ENCODE results near the gene LPIN2.

LPIN2 gene

DNA sequence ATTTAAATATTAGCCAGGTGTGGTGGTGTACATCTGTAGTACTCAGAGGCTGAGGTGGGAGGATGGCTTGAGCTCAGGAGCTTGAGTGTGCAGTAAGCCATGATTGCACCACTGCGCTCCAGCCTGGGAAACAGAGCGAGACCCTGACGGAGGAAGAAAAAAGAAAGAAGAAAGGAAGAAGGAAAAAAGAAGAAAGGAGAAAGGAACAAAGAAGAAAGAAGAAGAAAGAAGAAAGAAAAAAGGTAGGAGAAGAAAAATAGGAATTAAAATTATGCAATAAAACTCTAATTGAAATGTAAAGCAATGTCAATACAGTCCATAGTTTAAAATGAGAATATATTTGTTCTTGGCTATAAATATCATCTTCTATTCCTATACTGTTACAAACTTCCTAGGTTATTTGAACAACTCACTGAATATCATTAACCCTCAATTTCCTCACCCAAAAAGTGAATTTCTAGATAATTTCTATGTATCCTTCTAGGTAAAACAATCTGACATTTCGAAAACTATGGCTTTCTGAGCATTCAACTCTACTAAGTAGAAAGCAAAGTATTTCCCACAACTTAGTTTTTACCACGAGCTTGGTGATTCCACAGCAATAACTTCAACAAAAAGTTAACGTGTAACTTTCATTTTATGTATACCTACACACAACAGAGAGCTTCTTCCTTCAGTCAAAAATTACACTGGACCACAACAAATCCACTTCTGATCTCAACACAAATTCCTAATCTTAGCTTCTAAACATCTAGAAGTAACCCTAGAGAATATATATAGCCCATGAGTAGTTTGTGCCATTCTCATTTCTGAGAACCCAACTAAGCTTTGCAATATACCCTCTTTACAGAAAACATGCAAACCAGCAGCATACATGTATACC is 19.7 kb downstream of the LPIN2 start:
- TF ChIP-seq, protein P1, sequence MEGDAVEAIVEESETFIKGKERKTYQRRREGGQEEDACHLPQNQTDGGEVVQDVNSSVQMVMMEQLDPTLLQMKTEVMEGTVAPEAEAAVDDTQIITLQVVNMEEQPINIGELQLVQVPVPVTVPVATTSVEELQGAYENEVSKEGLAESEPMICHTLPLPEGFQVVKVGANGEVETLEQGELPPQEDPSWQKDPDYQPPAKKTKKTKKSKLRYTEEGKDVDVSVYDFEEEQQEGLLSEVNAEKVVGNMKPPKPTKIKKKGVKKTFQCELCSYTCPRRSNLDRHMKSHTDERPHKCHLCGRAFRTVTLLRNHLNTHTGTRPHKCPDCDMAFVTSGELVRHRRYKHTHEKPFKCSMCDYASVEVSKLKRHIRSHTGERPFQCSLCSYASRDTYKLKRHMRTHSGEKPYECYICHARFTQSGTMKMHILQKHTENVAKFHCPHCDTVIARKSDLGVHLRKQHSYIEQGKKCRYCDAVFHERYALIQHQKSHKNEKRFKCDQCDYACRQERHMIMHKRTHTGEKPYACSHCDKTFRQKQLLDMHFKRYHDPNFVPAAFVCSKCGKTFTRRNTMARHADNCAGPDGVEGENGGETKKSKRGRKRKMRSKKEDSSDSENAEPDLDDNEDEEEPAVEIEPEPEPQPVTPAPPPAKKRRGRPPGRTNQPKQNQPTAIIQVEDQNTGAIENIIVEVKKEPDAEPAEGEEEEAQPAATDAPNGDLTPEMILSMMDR (IDR thresholded peaks at IDR 0.05; ENCODE audit: control insufficient read depth, extremely low read depth, insufficient read depth) = no peak
- H3K4me3 ChIP-seq (ENCODE audit: low read depth, low read length) = no peak overlapping the region
- no peak for DNase-seq (ENCODE audit: low read depth)

DNA sequence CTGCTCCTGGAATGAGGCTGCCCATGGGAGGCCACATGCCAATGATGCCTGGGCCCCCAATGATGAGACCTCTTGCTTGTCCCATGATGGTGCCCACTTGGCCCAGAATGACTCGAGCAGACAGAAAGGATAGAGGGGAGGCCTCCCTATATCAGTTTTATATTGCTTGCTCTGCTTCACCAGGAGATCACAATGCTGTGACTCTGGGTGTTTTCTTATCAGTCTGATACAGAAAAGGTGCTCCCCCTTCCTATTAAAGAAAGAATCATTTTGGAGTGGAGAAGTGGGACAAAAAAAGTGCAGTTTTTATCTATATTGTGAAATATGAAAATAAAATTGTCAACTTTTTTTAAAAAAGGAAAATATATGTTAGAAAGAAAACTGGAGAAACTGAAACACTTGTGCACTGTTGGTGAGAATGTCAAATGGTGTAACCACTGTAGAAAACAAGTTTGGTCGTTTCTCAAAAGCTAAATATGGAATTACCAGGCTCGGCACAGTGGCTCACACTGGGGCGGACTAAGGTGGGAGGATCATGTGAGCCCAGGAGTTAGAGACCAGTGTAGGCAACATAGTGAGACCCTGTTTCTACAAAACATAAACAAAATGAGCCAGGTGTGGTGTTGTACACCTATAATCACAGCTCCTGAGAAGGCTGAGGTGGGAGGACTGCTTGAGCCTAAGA is 21.8 kb downstream of the LPIN2 start:
- TF ChIP-seq, protein P1 (IDR thresholded peaks at IDR 0.05; ENCODE audit: control insufficient read depth, extremely low read depth, insufficient read depth) = no peak
- no peak for DNase-seq (ENCODE audit: low read depth)
- no peak overlapping the region for H3K4me3 ChIP-seq (ENCODE audit: low read depth, low read length)

DNA sequence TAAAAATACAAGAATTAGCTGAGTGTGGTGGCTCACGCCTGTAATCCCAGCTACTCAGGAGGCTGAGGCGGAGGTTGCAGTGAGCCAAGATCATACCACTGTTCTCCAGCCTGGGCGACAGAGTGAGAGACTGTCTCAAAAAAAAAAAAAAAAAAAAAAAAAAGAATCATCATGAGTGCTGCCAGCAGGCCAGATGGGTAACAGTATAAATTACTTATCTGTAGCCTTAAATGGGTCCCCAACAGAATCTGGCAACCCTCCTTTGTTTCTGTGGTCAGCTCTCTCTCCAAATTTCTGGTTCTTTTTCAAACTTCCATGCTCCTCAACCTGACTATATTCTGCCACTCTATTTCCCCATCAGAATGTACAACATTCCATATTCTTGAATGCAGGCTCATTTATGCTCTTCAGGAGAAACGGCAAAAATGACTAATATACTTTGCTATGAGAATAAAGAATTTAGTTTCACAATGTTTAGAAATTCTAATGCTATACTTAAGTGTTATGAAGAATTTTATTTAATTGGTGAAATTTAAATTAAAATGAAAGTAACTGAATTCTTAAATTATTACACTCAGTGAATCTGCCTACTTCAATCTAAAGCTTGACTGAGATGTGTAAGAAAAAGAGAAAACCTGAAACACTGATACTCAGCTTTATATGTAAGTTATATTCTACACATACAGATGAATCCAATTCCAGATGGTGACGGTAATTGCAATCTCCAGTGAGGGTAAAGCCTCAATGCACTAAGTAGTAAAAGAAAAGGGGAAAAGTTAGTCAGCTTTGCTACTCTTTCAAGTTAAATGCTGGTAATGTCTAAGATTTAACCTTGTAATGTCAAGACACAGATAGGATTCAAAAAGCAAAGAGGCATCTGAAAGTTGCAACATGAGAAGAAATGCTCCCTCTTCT is 24.8 kb downstream of the LPIN2 start:
- TF ChIP-seq, protein P1 (IDR thresholded peaks at IDR 0.05; ENCODE audit: control insufficient read depth, extremely low read depth, insufficient read depth) = no peak
- DNase-seq (ENCODE audit: low read depth) = no peak
- H3K4me3 ChIP-seq (ENCODE audit: low read depth, low read length) = no peak overlapping the region

DNA sequence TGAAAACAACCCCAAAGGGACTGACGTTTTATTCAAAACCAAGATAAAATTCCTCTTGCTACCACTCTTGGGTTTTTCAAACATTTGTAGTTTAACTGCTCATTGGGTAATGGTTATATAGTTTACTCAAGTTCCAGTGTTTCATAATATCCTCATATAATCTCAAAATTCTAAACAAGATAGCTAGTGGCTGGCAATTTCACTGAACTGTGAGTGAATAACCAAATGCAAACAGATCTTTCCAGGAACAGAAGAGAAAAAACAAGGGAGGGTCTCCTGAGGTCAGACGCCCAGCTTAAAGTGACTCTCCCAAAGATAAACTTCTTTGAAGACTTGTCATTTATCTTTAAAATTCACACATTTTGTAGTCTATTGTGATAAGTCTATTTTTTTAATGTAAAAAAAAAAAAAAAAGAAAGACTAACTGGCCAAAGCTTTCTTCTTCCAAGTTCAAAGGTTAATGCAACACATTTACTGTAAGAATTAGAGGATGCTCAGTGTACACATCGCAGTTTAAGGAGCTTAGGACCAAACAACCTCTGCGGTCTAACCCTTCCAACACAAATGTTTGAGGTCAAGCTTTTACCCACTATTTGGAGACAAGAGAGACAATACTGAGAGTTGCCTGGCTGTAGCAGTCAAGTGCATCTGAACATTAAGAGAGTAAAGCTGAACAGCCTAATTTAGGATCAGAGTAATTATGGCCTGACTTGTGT is 26.6 kb downstream of the LPIN2 start:
- no peak overlapping the region for H3K4me3 ChIP-seq (ENCODE audit: low read depth, low read length)
- TF ChIP-seq, protein P1 (IDR thresholded peaks at IDR 0.05; ENCODE audit: control insufficient read depth, extremely low read depth, insufficient read depth) = no peak
- no peak for DNase-seq (ENCODE audit: low read depth)

DNA sequence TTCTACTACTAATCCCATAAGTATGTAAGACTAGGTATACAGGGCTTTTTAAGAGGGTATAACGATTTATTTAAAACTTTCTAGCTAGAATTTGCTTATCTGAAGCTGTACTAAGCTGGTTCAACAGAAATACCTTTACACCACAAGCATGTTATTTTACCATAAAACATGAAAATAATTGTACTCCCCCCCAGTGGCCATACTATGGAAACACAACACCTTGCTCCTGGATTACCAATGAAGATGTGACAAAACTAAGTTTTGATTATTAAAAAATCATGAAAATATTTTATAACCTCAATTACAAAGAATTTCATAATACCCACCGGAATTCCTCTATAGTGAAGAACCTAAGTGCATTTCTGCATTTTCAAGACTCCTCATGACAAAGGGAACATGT is 27.3 kb downstream of the LPIN2 start:
- no peak overlapping the region for H3K4me3 ChIP-seq (ENCODE audit: low read depth, low read length)
- DNase-seq (ENCODE audit: low read depth) = no peak
- TF ChIP-seq, protein P1 (IDR thresholded peaks at IDR 0.05; ENCODE audit: control insufficient read depth, extremely low read depth, insufficient read depth) = peak; percentile 26; the same call in 1 of the 2 replicates

DNA sequence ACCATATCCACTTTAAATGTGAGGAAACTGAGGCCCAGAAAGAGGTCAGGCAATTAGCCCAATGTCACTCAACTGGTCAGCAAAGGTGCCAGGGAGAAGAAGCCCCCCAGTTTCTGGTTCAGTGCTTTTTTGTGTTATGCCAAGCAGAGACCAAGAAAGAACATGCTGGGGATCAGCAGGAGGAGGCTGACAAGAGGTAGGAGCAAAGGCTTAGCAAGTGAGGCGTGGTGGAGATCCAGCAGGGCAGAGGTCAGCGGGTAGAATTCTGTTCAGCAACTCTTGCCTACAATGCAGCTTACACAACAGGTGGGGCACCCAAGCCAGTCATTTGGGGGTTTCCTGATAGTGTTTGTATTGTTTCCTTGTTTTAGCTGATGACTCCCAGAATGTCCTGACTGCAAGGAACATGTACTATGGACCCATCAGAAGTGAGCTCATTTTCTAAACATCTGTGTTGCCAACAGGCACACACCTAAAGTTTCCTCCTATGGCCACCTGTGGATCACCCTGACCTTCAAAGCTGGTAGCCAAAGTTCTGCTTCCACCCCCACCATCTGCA is 28.2 kb downstream of the LPIN2 start:
- TF ChIP-seq, protein P1 (IDR thresholded peaks at IDR 0.05; ENCODE audit: control insufficient read depth, extremely low read depth, insufficient read depth) = no peak
- no peak overlapping the region for H3K4me3 ChIP-seq (ENCODE audit: low read depth, low read length)
- DNase-seq (ENCODE audit: low read depth) = no peak

All from LNCaP clone FGC (cell line).